LNCAP (cell line): ENCODE measurements around the gene CAMK2N1.

Source experiments
- CTCF ChIP-seq: fragments of 450-650 bp; IDR thresholded peaks from 2 replicates; pipeline ENCODE4 v1.5.1; 2017; ENCODE audit warnings: mild to moderate bottlenecking

Gene CAMK2N1

GRCh38 chr1:20472860-20473711, 12.9 kb downstream of the CAMK2N1 start:
- TF ChIP-seq CTCF = no peak

GRCh38 chr1:20472121-20472520, 13.9 kb downstream of the CAMK2N1 start:
- TF ChIP-seq CTCF = no peak

DNA sequence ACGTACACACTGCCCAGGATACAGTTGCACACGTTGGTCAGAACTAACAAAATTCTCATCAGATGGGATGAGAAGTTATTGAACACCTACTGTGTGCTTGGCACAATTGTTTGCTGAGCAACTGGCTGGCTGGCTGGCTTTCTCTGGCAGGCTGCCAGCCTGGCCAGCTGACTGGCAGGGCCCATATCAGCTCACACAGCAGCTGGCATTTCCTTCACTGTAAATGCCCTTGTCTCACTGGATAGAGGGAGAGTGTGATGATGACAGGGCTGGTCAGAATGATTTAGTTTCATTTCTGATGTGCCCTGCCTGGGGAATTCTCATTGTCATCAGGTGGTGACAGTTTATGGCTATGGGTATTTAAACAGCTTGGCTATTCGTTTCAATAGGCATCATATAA, 15.8 kb downstream of the CAMK2N1 start:
- no peak for TF ChIP-seq CTCF

DNA sequence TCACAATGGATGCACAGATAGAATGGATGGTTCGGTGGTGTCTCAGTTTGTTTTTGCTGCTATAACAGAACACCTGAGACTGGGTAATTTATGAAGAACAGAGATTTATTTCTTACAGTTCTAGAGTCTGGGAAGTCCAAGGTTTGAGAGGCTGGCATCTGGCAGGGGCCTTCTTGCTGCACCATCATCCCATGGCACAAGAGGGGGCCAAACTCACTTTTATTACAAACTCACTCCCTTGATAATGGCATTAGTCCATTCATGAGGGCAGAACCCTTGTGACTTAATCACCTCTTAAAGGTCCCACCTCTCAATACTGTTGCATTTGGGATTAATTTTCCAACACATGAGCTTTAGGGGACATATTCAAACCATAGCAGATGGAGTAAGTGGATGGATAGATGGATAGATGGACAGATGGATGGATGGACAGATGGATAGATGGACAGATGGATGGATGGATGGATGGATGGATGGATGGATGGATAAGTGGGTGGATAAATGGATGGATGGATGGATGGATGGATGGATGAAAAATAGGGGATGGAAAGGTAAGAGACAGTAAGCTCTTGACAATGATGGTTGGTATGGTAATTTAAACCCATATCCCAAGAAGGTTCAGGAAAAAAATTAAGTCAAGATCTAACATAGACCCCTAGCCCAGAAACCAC, 16.5 kb downstream of the CAMK2N1 start:
- no peak for TF ChIP-seq CTCF

DNA sequence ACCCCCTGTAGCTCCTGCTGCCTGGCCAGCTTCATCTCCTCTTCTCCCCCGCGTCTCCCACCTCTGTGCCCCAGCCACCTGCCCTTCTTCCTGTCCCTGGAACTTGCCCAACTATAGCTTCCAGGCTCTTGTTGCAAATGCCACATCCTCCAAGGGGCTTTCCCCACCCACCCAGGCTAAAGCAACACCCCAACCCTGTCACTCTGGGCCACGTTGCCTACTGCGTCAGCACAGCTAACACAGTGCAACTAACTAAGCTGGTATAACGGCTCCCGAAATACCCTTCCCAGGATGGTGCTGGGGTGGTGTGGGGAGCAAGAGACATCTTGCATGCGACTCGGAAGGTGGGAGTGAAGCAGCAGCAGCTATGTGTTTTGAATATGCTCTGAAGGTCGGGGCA, 19.7 kb downstream of the CAMK2N1 start:
- TF ChIP-seq CTCF = no peak

DNA sequence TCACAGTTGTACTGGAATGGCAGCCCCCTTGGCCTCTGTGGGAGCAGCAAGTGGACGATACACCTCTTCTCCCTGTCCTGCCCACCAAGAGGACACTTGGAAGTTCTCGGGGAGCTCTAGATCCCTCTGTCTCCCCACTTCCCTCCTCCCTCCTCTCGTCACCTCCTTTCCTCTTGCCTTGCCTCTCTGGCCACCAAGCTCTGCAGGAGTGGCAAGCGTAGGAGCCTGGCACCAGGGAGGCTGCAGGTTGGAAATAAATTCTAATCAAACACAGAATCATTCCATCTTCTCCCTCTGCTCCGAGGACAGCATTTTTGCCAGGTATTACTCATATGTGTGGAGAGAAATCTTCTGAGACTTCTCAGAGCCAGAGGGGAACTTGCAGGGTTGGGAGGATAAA, 20.8 kb downstream of the CAMK2N1 start:
- TF ChIP-seq CTCF = no peak

DNA sequence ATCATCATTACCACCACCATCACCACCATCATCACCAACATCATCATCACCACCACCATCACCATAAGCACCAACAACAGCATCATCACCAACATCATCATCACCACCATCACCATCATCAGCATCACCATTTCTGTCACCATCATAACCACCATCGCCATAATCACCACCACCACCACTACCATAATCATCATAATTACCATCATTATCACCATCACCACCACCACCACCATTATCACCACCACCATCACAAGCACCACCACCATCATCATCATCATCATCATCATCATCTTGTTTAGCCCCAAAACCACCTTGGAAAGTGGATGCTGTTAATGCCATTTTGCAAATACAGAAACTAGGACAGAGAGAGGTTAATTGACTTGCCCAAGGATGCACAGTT, 22.5 kb downstream of the CAMK2N1 start:
- TF ChIP-seq CTCF = no peak
